SH-SY5Y (cell line): ENCODE measurements around the gene DUS2.

Experiments
- GATA2 ChIP-seq: IDR thresholded peaks from 2 replicates; pipeline ENCODE4 v1.6.1; 2011; ENCODE audit warnings: mild to moderate bottlenecking, low read depth, low read length
- GATA3 ChIP-seq: IDR thresholded peaks from 2 replicates; pipeline ENCODE4 v1.6.1; 2011; ENCODE audit warnings: low read depth, mild to moderate bottlenecking, low read length, moderate library complexity

The DUS2 gene

GRCh38 chr16:68022728-68023537 lies at the start of gene DUS2, which contains the start of gene DDX28:
Gene DUS2 (plus strand): TSS chr16:68023284. CDS start chr16:68038024, 14,740 bp downstream.
Gene DDX28 (minus strand): TSS chr16:68023232. CDS start chr16:68023202, 30 bp downstream.
- no peak; the same call in 1 of the 2 replicates for TF ChIP-seq GATA2
- TF ChIP-seq GATA3 = no peak

- TF ChIP-seq GATA2 (no peak), GATA3 (no peak)
These were observed 47.6 kb upstream of the DUS2 start for GRCh38 chr16:67975321-67976105.

GRCh38 chr16:67976205-67976604 lies 46.9 kb upstream of the DUS2 start:
- TF ChIP-seq GATA2 (no peak), GATA3 (no peak)

GRCh38 chr16:67977005-67977404 lies 46.1 kb upstream of the DUS2 start:
- TF ChIP-seq GATA3 (no peak), GATA2 (no peak)

- TF ChIP-seq GATA2 = no peak
- TF ChIP-seq GATA3 = no peak
These were observed 45.4 kb upstream of the DUS2 start for GRCh38 chr16:67977469-67978227.

- TF ChIP-seq GATA3 (no peak), GATA2 (no peak)
These were observed 43.0 kb upstream of the DUS2 start, which contains the start of gene DPEP3 for GRCh38 chr16:67979955-67980678. Gene DPEP3 (minus strand): TSS chr16:67980499. CDS start chr16:67980380, 119 bp downstream.

GRCh38 chr16:67982011-67982696 lies 40.9 kb upstream of the DUS2 start:
- TF ChIP-seq GATA3 = no peak
- no peak for TF ChIP-seq GATA2

GRCh38 chr16:67986949-67987348 lies 36.1 kb upstream of the DUS2 start:
- TF ChIP-seq GATA2 (no peak), GATA3 (no peak)

- TF ChIP-seq GATA3 (no peak), GATA2 (no peak)
These were observed 35.5 kb upstream of the DUS2 start for GRCh38 chr16:67987460-67988160.

- no peak for TF ChIP-seq GATA3
- TF ChIP-seq GATA2 = no peak
These were observed 34.4 kb upstream of the DUS2 start for GRCh38 chr16:67988675-67989074.

GRCh38 chr16:67989322-67990017 lies 33.6 kb upstream of the DUS2 start:
- no peak for TF ChIP-seq GATA3
- TF ChIP-seq GATA2 = no peak

- TF ChIP-seq GATA2 (no peak), GATA3 (no peak)
These were observed 33.1 kb upstream of the DUS2 start for GRCh38 chr16:67990018-67990386.
